HCT116 (cell line): ENCODE results near the gene SIN3B. TPM values are rescaled to one million over a fixed set of nuclear protein-coding genes. Genes with fewer than 3 reads are reported as not detected.

ENCODE experiments used
- ATAC-seq: fragments of 200-7000 bp; cut with Tn5 transposase; 2 replicates; pipeline ENCODE4 v1.9.1; 2020; ENCODE audit warnings: mild to moderate bottlenecking, moderate library complexity
- BruUV-seq: library from RNA; stranded (reverse); fragments of 400-500 nt; replicated peaks from 2 replicates; lab custom pipeline; 2021; lab: Mats Ljungman, UMichigan
- CTCF ChIA-PET: fragments of 300-600 bp; sonication (Branson Sonifier 250); formaldehyde crosslinking; loops from one replicate; lab custom pipeline; 2021; ENCODE audit warnings: antibody characterized with exemption; lab: Charles Lee
- POLR2A ChIA-PET: fragments of 300-600, 350-600 bp; sonication (Branson Sonifier 250); formaldehyde crosslinking; loops from one replicate; lab custom pipeline; 2021; ENCODE audit warnings: antibody characterized with exemption; lab: Charles Lee
- RAD21 ChIA-PET, 2 experiments: fragments of 300-600 bp; sonication (Branson Sonifier 250); formaldehyde crosslinking; loops; one replicate each; lab custom pipeline; 2023; ENCODE audit warnings: low total read pairs in 2 of 2; ENCODE audit not compliant: uncharacterized antibody in 2 of 2, unreplicated experiment in 2 of 2, low non-redundant PET in 1 of 2; lab: Charles Lee
- DNase-seq: peaks from one replicate; pipeline ENCODE4 v3.0.0-alpha.2; 2010; ENCODE audit warnings: low read depth, low spot score
- H2AFZ ChIP-seq: fragments of 200-600 bp; shearing (Covaris generic), sonication (generic); 2 replicates; pipeline ENCODE4 v1.6.1; 2017; ENCODE audit warnings: low read depth, mixed run types, mixed read lengths, antibody characterized with exemption, low read length; ENCODE audit not compliant: poor library complexity, severe bottlenecking
- H3K27ac ChIP-seq: 2 replicates; pipeline ENCODE4 v1.5.1; 2012; ENCODE audit warnings: low read depth, low read length
- H3K27me3 ChIP-seq: fragments of 200-600 bp; sonication (generic); 2 replicates; pipeline ENCODE4 v1.6.1; 2016; ENCODE audit warnings: mixed run types, low read length, mixed read lengths; ENCODE audit not compliant: insufficient read depth
- H3K36me3 ChIP-seq, 2 experiments: fragments of 200-500 bp in 1 of 2; fragments of 200-600 bp in 1 of 2; sonication (Bioruptor generic) in 1 of 2; sonication (generic) in 1 of 2; 2 replicates each; pipeline versions ENCODE4 v1.5.1 to v1.6.1; 2014 to 2016; ENCODE audit warnings: low read length in 2 of 2, inconsistent platforms in 1 of 2, mixed read lengths in 1 of 2, mixed run types in 1 of 2; ENCODE audit not compliant: insufficient read depth in 2 of 2, control insufficient read depth in 1 of 2
- H3K4me1 ChIP-seq, 2 experiments: fragments of 200-600 bp in 1 of 2; sonication (generic) in 1 of 2; 2 replicates each; pipeline versions ENCODE4 v1.5.1 to v1.6.1; 2012 to 2017; ENCODE audit warnings: low read length in 2 of 2, inconsistent platforms in 1 of 2, mild to moderate bottlenecking in 1 of 2, mixed read lengths in 1 of 2, mixed run types in 1 of 2, moderate library complexity in 1 of 2; ENCODE audit not compliant: insufficient read depth in 2 of 2, control insufficient read depth in 1 of 2
- H3K4me2 ChIP-seq: fragments of 200-600 bp; sonication (generic); 2 replicates; pipeline ENCODE4 v1.6.1; 2017; ENCODE audit warnings: mixed run types, low read length, mixed read lengths
- H3K4me3 ChIP-seq, 2 experiments: fragments of 200-600 bp in 1 of 2; sonication (generic) in 1 of 2; replicated peaks in 1 of 2; 2 replicates each; pipeline ENCODE4 v1.5.1; 2011 to 2016; ENCODE audit warnings: low read length in 2 of 2, control low read depth in 1 of 2, low read depth in 1 of 2, mild to moderate bottlenecking in 1 of 2, mixed read lengths in 1 of 2, mixed run types in 1 of 2
- H3K79me2 ChIP-seq: fragments of 200-600 bp; sonication (generic); 2 replicates; pipeline ENCODE4 v1.6.1; 2017; ENCODE audit warnings: mild to moderate bottlenecking, mixed run types, low read length, moderate library complexity, mixed read lengths; ENCODE audit not compliant: insufficient read depth
- H3K9ac ChIP-seq: fragments of 200-600 bp; sonication (generic); 2 replicates; pipeline ENCODE4 v1.6.1; 2016; ENCODE audit warnings: low read length, mixed read lengths
- H3K9me2 ChIP-seq: fragments of 200-600 bp; sonication (generic), shearing (Covaris generic); 2 replicates; pipeline ENCODE4 v1.6.1; 2017; ENCODE audit warnings: mixed run types, mild to moderate bottlenecking, moderate library complexity; ENCODE audit not compliant: insufficient read depth
- H3K9me3 ChIP-seq, 2 experiments: fragments of 200-500 bp in 1 of 2; fragments of 200-600 bp in 1 of 2; sonication (Bioruptor generic) in 1 of 2; sonication (generic) in 1 of 2; 2 replicates each; pipeline ENCODE4 v1.6.1; 2014 to 2017; ENCODE audit warnings: low read length in 2 of 2, mixed read lengths in 2 of 2, inconsistent platforms in 1 of 2, low read depth in 1 of 2, mild to moderate bottlenecking in 1 of 2, mixed run types in 1 of 2, moderate library complexity in 1 of 2; ENCODE audit not compliant: control insufficient read depth in 1 of 2, insufficient read depth in 1 of 2
- H4K20me1 ChIP-seq: fragments of 200-600 bp; sonication (generic), shearing (Covaris generic); 2 replicates; pipeline ENCODE4 v1.6.1; 2017; ENCODE audit warnings: mixed run types, mild to moderate bottlenecking, moderate library complexity; ENCODE audit not compliant: insufficient read depth
- CBX3 ChIP-seq: IDR thresholded peaks from 2 replicates; pipeline ENCODE4 v1.6.1; 2012; ENCODE audit warnings: low read depth
- CEBPB ChIP-seq: IDR thresholded peaks from 2 replicates; pipeline ENCODE4 v1.6.1; 2012; ENCODE audit warnings: low read depth
- EGR1 ChIP-seq: IDR thresholded peaks from 2 replicates; pipeline ENCODE4 v1.6.1; 2012; ENCODE audit warnings: low read depth
- ELF1 ChIP-seq: IDR thresholded peaks from 2 replicates; pipeline ENCODE4 v1.6.1; 2012; ENCODE audit warnings: low read depth, borderline replicate concordance
- EZH2phosphoT487 ChIP-seq: fragments of 200-600 bp; IDR thresholded peaks from 2 replicates; pipeline ENCODE4 v1.6.1; 2018; ENCODE audit warnings: antibody characterized with exemption, borderline replicate concordance
- FOSL1 ChIP-seq: IDR thresholded peaks from 2 replicates; pipeline ENCODE4 v1.6.1; 2012; ENCODE audit warnings: low read depth
- JUND ChIP-seq: IDR thresholded peaks from 2 replicates; pipeline ENCODE4 v1.6.1; 2012
- POLR2A ChIP-seq: IDR thresholded peaks from 2 replicates; pipeline ENCODE4 v1.7.0; 2011; ENCODE audit warnings: borderline replicate concordance; ENCODE audit not compliant: insufficient read depth, insufficient read length; ENCODE audit errors: extremely low read depth
- POLR2AphosphoS5 ChIP-seq: IDR thresholded peaks from 2 replicates; pipeline ENCODE4 v1.6.1; 2011; ENCODE audit warnings: mild to moderate bottlenecking, low read depth, low read length, moderate library complexity
- RAD21 ChIP-seq: IDR thresholded peaks from 2 replicates; pipeline ENCODE4 v1.6.1; 2012; ENCODE audit warnings: low read depth, mild to moderate bottlenecking
- SP1 ChIP-seq: IDR thresholded peaks from 2 replicates; pipeline ENCODE4 v1.6.1; 2012; ENCODE audit warnings: low read depth
- SRF ChIP-seq: IDR thresholded peaks from 2 replicates; pipeline ENCODE4 v1.6.1; 2012; ENCODE audit warnings: low read depth
- ZFX ChIP-seq: fragments of 450-650 bp; IDR thresholded peaks from 2 replicates; pipeline ENCODE4 v1.6.1; 2017
- intact Hi-C: fragments of 100-400 bp; cut with micrococcal nuclease; formaldehyde crosslinking; loops from 2 replicates; pipeline ENCODE4 v1.10.0; 2022
- total RNA-seq: library from RNA; stranded (reverse); gene quantifications from one replicate; pipeline ENCODE4 v1.2.1, GENCODE V29; 2021; ENCODE audit not compliant: unreplicated experiment
- TF ChIP-seq, protein P1 (sequence below): IDR thresholded peaks from 2 replicates; pipeline ENCODE4 v1.6.1; 2012
- TF ChIP-seq, protein P2 (sequence below): IDR thresholded peaks from 2 replicates; pipeline ENCODE4 v1.6.1; 2012
- TF ChIP-seq, protein P3 (sequence below): IDR thresholded peaks from 2 replicates; pipeline ENCODE4 v1.6.1; 2011; ENCODE audit warnings: mild to moderate bottlenecking, low read length, moderate library complexity; ENCODE audit not compliant: insufficient replicate concordance; ENCODE audit errors: extremely low read depth
- TF ChIP-seq, protein P4 (sequence below), 3 experiments: fragments of 200-600 bp in 1 of 3; sonication (generic) in 1 of 3; IDR thresholded peaks in 2 of 3; conservative IDR thresholded peaks in 1 of 3; 2 replicates each; pipeline ENCODE4 v1.5.1; 2012 to 2017; ENCODE audit warnings: low read depth in 2 of 3, low read length in 2 of 3, antibody characterized with exemption in 1 of 3, borderline replicate concordance in 1 of 3, control low read depth in 1 of 3, mild to moderate bottlenecking in 1 of 3, mixed read lengths in 1 of 3, mixed run types in 1 of 3, moderate library complexity in 1 of 3; ENCODE audit not compliant: insufficient read depth in 1 of 3

The SIN3B gene
- total RNA-seq, 1 experiment from 2014 or later = 59.9 TPM

DNA sequence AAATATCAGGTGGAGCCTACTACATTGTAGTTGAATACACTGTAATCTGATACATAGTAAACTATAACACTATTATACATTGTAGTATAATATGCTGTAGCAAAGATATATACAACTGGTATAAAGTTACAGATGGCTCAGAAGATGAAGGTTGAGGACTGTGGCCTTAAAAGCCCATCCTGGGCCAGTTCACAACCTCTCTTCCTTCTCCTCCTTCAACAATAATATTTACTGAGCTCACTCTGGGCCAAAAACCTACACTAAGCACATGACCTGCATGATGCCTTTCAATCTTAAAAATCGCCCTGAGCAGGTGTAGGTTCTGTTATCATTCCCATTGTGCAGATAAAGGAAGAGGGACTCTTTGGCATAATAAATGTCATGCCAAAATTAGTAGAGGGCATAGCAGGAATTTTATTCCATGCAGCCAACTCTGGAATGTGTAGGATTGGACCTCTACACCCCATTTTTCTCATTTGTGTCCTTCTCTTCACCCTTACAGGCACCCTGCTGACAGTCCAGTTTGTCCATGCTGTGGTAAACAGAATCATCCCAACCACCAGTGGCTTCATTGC is 14.6 kb upstream of the SIN3B start:
- CTCF ChIA-PET = no interaction called here
- no peak overlapping the region for H3K9ac ChIP-seq
- RAD21 ChIA-PET = no interaction called here
- BruUV-seq = no TSS peak
- H3K9me2 ChIP-seq = no peaks in the 10 kb centered on the region
- no peaks in the 10 kb centered on the region for H4K20me1 ChIP-seq
- H3K27me3 ChIP-seq = no peaks in the 10 kb centered on the region
- intact Hi-C loops = no loop called here
- H3K4me1 ChIP-seq = no peaks in the 10 kb centered on the region
- H3K27ac ChIP-seq = no peak overlapping the region
- no peak overlapping the region for H3K4me2 ChIP-seq
- DNase-seq (no peak), ATAC-seq (no peak)
- no peaks in the 10 kb centered on the region for H3K36me3 ChIP-seq
- H3K4me3 ChIP-seq = no peak overlapping the region
- H3K9me3 ChIP-seq = no peaks in the 10 kb centered on the region
- POLR2A ChIA-PET = no interaction called here
- H3K79me2 ChIP-seq = no peaks in the 10 kb centered on the region
- TF ChIP-seq CBX3 (no peak), FOSL1 (no peak), ELF1 (no peak), POLR2AphosphoS5 (no peak), EGR1 (no peak), JUND (no peak)
- TF ChIP-seq, protein P1, sequence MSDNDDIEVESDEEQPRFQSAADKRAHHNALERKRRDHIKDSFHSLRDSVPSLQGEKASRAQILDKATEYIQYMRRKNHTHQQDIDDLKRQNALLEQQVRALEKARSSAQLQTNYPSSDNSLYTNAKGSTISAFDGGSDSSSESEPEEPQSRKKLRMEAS = no peak
- TF ChIP-seq, protein P2, sequence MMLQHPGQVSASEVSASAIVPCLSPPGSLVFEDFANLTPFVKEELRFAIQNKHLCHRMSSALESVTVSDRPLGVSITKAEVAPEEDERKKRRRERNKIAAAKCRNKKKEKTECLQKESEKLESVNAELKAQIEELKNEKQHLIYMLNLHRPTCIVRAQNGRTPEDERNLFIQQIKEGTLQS = no peak
- H2AFZ ChIP-seq = no peak overlapping the region

DNA sequence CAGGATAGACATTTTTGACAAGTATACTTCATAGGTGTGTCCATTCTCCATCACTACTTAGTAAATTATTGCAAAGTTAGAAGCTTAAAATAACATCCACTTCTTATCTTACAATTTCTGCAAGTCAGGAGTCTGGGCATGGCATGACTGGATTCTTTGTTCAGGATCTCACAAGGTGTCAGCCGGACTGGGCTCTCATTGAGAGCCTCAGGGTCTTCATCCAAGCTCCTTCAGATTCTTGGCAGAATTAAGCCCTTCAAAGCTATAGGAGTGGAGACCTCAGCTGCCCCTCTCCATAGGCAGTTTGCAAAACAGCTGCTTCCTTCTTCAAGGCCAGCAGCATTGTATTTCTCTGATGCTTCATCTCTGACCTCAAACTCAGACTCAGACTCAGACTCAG is 9.1 kb upstream of the SIN3B start:
- intact Hi-C loops = loop anchor here (10.0 kb wide), 1 partner anchor 105 kb away; the partner anchor contains the start of gene NWD1
- Histone ChIP-seq H3K9me3 (no peaks in the 10 kb centered on the region), H3K79me2 (no peaks in the 10 kb centered on the region), H3K4me3 (no peak overlapping the region), H3K4me1 (peaks cover 33 to 44% of the 10 kb centered on the region in 2 experiments), H3K36me3 (no peaks in the 10 kb centered on the region), H4K20me1 (no peaks in the 10 kb centered on the region), H3K9me2 (no peaks in the 10 kb centered on the region), H3K9ac (no peak overlapping the region), H3K4me2 (no peak overlapping the region), H3K27ac (no peak overlapping the region), H3K27me3 (no peaks in the 10 kb centered on the region), H2AFZ (no peak overlapping the region)
- ChIA-PET POLR2A (no interaction called here), CTCF (no interaction called here), RAD21 (no interaction called here)
- no TSS peak for BruUV-seq
- no peak for ATAC-seq
- no peak for DNase-seq
- TF ChIP-seq SRF (no peak), SP1 (no peak), ELF1 (no peak), EZH2phosphoT487 (no peak), RAD21 (no peak), ZFX (no peak), CEBPB (no peak), POLR2A (no peak)
- TF ChIP-seq, protein P3, sequence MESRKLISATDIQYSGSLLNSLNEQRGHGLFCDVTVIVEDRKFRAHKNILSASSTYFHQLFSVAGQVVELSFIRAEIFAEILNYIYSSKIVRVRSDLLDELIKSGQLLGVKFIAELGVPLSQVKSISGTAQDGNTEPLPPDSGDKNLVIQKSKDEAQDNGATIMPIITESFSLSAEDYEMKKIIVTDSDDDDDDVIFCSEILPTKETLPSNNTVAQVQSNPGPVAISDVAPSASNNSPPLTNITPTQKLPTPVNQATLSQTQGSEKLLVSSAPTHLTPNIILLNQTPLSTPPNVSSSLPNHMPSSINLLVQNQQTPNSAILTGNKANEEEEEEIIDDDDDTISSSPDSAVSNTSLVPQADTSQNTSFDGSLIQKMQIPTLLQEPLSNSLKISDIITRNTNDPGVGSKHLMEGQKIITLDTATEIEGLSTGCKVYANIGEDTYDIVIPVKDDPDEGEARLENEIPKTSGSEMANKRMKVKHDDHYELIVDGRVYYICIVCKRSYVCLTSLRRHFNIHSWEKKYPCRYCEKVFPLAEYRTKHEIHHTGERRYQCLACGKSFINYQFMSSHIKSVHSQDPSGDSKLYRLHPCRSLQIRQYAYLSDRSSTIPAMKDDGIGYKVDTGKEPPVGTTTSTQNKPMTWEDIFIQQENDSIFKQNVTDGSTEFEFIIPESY = no peak
- TF ChIP-seq, protein P4, sequence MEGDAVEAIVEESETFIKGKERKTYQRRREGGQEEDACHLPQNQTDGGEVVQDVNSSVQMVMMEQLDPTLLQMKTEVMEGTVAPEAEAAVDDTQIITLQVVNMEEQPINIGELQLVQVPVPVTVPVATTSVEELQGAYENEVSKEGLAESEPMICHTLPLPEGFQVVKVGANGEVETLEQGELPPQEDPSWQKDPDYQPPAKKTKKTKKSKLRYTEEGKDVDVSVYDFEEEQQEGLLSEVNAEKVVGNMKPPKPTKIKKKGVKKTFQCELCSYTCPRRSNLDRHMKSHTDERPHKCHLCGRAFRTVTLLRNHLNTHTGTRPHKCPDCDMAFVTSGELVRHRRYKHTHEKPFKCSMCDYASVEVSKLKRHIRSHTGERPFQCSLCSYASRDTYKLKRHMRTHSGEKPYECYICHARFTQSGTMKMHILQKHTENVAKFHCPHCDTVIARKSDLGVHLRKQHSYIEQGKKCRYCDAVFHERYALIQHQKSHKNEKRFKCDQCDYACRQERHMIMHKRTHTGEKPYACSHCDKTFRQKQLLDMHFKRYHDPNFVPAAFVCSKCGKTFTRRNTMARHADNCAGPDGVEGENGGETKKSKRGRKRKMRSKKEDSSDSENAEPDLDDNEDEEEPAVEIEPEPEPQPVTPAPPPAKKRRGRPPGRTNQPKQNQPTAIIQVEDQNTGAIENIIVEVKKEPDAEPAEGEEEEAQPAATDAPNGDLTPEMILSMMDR (IDR thresholded peaks at IDR 0.05 in 2 of 3, conservative IDR thresholded peaks at IDR 0.05 in 1 of 3; ENCODE audit: borderline replicate concordance in 1 of 3, insufficient read depth in 1 of 3, low read depth in 2 of 3, low read length in 2 of 3) = no peak
